CD4-positive, CD25-positive, alpha-beta regulatory T cell (primary cell): Measurements from ENCODE around the gene TBC1D4. TPM values are rescaled to one million over a fixed set of nuclear protein-coding genes. Genes with fewer than 3 reads are reported as not detected.

Source experiments
- ATAC-seq, 2 donors: fragments of 150-1000 bp; cut with Tn5 transposase; one replicate each; pipeline ENCODE4 v1.10.0; 2021; ENCODE audit warnings: low read depth in 2 of 2, moderate number of reproducible peaks in 2 of 2, moderate library complexity in 1 of 2
- DNase-seq, 3 donors: peaks; one replicate each; pipeline versions ENCODE4 v3.0.0 to v3.0.0-alpha.2; 2012 to 2022; ENCODE audit warnings: mixed read lengths in 1 of 3
- H3K27ac ChIP-seq: one replicate; pipeline ENCODE4 v1.7.0; 2013; ENCODE audit warnings: mild to moderate bottlenecking, low read length; ENCODE audit not compliant: insufficient read depth, poor library complexity, severe bottlenecking
- H3K27me3 ChIP-seq: one replicate; pipeline ENCODE4 v1.7.0; 2013; ENCODE audit warnings: low read length; ENCODE audit not compliant: control insufficient read depth, insufficient read depth
- H3K36me3 ChIP-seq: one replicate; pipeline ENCODE4 v1.7.0; 2013; ENCODE audit warnings: mild to moderate bottlenecking, low read length, moderate library complexity; ENCODE audit not compliant: control insufficient read depth, insufficient read depth
- H3K4me1 ChIP-seq: 2 replicates; pipeline ENCODE4 v1.7.0; 2013; ENCODE audit warnings: mild to moderate bottlenecking, low read length; ENCODE audit not compliant: insufficient read depth, control insufficient read depth, poor library complexity, severe bottlenecking
- H3K4me3 ChIP-seq: one replicate; pipeline ENCODE4 v1.7.0; 2013; ENCODE audit warnings: low read depth, mild to moderate bottlenecking, low read length, moderate library complexity
- H3K9me3 ChIP-seq, 2 experiments: 1 replicate in 1 of 2; 2 replicates in 1 of 2; pipeline ENCODE4 v1.7.0; 2013; ENCODE audit warnings: low read length in 2 of 2, mild to moderate bottlenecking in 1 of 2, moderate library complexity in 1 of 2; ENCODE audit not compliant: control insufficient read depth in 2 of 2
- H3K27ac Mint-ChIP-seq, 3 donors: one replicate each; pipeline ENCODE4 v1.8.0; 2020 to 2022; ENCODE audit warnings: mild to moderate bottlenecking in 3 of 3, mixed read lengths in 3 of 3, moderate library complexity in 2 of 3
- H3K27me3 Mint-ChIP-seq: one replicate; pipeline ENCODE4 v1.8.0; 2022; ENCODE audit warnings: mild to moderate bottlenecking, mixed read lengths
- H3K36me3 Mint-ChIP-seq: one replicate; pipeline ENCODE4 v1.8.0; 2020; ENCODE audit warnings: mixed read lengths
- H3K4me1 Mint-ChIP-seq, 4 donors: one replicate each; pipeline ENCODE4 v1.8.0; 2020 to 2022; ENCODE audit warnings: mixed read lengths in 4 of 4, mild to moderate bottlenecking in 1 of 4
- H3K4me3 Mint-ChIP-seq, 4 donors: one replicate each; pipeline ENCODE4 v1.8.0; 2020 to 2022; ENCODE audit warnings: mild to moderate bottlenecking in 4 of 4, mixed read lengths in 4 of 4, moderate library complexity in 3 of 4
- H3K9me3 Mint-ChIP-seq, 7 donors: one replicate each; pipeline ENCODE4 v1.8.0; 2020 to 2022; ENCODE audit warnings: mixed read lengths in 7 of 7, mild to moderate bottlenecking in 3 of 7, moderate library complexity in 2 of 7
- polyA plus RNA-seq, 4 donors: library from polyadenylated mRNA; unstranded; fragments of 300-500 nt; fragmentation: Illumina TruSeq; gene quantifications; one replicate each; pipeline ENCODE4 v1.2.3, GENCODE V29; 2021
- total RNA-seq: library from RNA; stranded (reverse); gene quantifications from one replicate; pipeline ENCODE4 v1.2.3, GENCODE V29; 2022

Gene TBC1D4
- total and polyA plus RNA-seq, 5 donors from 2014 or later = 100 to 145 (median 123) TPM

GRCh38 chr13:75402787-75403186, 79.2 kb downstream of the TBC1D4 start:
- no peak overlapping the region for H3K27ac ChIP-seq
- no peaks in the 10 kb centered on the region for H3K4me1 Mint-ChIP-seq
- no peak overlapping the region for H3K27ac Mint-ChIP-seq
- peaks cover 0 to 3% (median 0%) of the 10 kb centered on the region in 7 donors for H3K9me3 Mint-ChIP-seq
- H3K36me3 Mint-ChIP-seq = no peaks in the 10 kb centered on the region
- peaks cover 7% of the 10 kb centered on the region for H3K27me3 Mint-ChIP-seq
- no peak overlapping the region for H3K4me3 Mint-ChIP-seq
- no peaks in the 10 kb centered on the region for H3K9me3 ChIP-seq
- H3K4me3 ChIP-seq = no peak overlapping the region
- H3K36me3 ChIP-seq = no peaks in the 10 kb centered on the region
- ATAC-seq (no peak), DNase-seq (no peak)
- no peaks in the 10 kb centered on the region for H3K27me3 ChIP-seq
- no peaks in the 10 kb centered on the region for H3K4me1 ChIP-seq

- DNase-seq (no peak), ATAC-seq (no peak)
- Histone ChIP-seq H3K4me1 (no peaks in the 10 kb centered on the region), H3K4me3 (no peak overlapping the region), H3K27me3 (no peaks in the 10 kb centered on the region), H3K36me3 (no peaks in the 10 kb centered on the region), H3K27ac (no peak overlapping the region), H3K9me3 (no peaks in the 10 kb centered on the region)
- Mint-ChIP-seq H3K4me1 (no peaks in the 10 kb centered on the region), H3K27me3 (peaks cover 7% of the 10 kb centered on the region), H3K36me3 (no peaks in the 10 kb centered on the region), H3K4me3 (no peak overlapping the region), H3K9me3 (peaks cover 0 to 8% (median 3%) of the 10 kb centered on the region in 7 donors), H3K27ac (no peak overlapping the region)
These were observed 81.2 kb downstream of the TBC1D4 start for GRCh38 chr13:75400775-75401174.

GRCh38 chr13:75399879-75400217, 82.1 kb downstream of the TBC1D4 start:
- Mint-ChIP-seq H3K4me3 (no peak overlapping the region), H3K4me1 (peaks cover 0 to 6% (median 2%) of the 10 kb centered on the region in 4 donors), H3K27ac (no peak overlapping the region), H3K36me3 (no peaks in the 10 kb centered on the region), H3K27me3 (peaks cover 7% of the 10 kb centered on the region), H3K9me3 (peaks cover 0 to 8% (median 3%) of the 10 kb centered on the region in 7 donors)
- Histone ChIP-seq H3K4me1 (no peaks in the 10 kb centered on the region), H3K27me3 (no peaks in the 10 kb centered on the region), H3K27ac (no peak overlapping the region), H3K36me3 (no peaks in the 10 kb centered on the region), H3K9me3 (no peaks in the 10 kb centered on the region), H3K4me3 (no peak overlapping the region)
- DNase-seq (no peak), ATAC-seq (no peak)

- no peak for DNase-seq
- Mint-ChIP-seq H3K4me1 (peaks cover 0 to 9% (median 2%) of the 10 kb centered on the region in 4 donors), H3K27me3 (peaks cover 7% of the 10 kb centered on the region), H3K4me3 (no peak overlapping the region), H3K36me3 (no peaks in the 10 kb centered on the region), H3K9me3 (peaks cover 0 to 8% (median 3%) of the 10 kb centered on the region in 7 donors), H3K27ac (no peak overlapping the region)
- no peak for ATAC-seq
- Histone ChIP-seq H3K9me3 (no peaks in the 10 kb centered on the region), H3K4me1 (no peaks in the 10 kb centered on the region), H3K27me3 (no peaks in the 10 kb centered on the region), H3K4me3 (no peak overlapping the region), H3K27ac (no peak overlapping the region), H3K36me3 (no peaks in the 10 kb centered on the region)
These were observed 82.6 kb downstream of the TBC1D4 start for GRCh38 chr13:75399168-75399878.

- H3K4me1 Mint-ChIP-seq = peaks cover 0 to 9% (median 2%) of the 10 kb centered on the region in 4 donors
- no peak overlapping the region for H3K4me3 Mint-ChIP-seq
- Histone ChIP-seq H3K4me3 (no peak overlapping the region), H3K27me3 (no peaks in the 10 kb centered on the region), H3K27ac (no peak overlapping the region), H3K36me3 (no peaks in the 10 kb centered on the region), H3K4me1 (no peaks in the 10 kb centered on the region), H3K9me3 (no peaks in the 10 kb centered on the region)
- peaks cover 7% of the 10 kb centered on the region for H3K27me3 Mint-ChIP-seq
- DNase-seq (no peak), ATAC-seq (no peak)
- no peaks in the 10 kb centered on the region for H3K36me3 Mint-ChIP-seq
- peaks cover 0 to 8% (median 3%) of the 10 kb centered on the region in 7 donors for H3K9me3 Mint-ChIP-seq
- H3K27ac Mint-ChIP-seq = no peak overlapping the region
These were observed 83.9 kb downstream of the TBC1D4 start for GRCh38 chr13:75398072-75398471.

- Mint-ChIP-seq H3K4me1 (peaks cover 0 to 9% (median 2%) of the 10 kb centered on the region in 4 donors), H3K27ac (no peak overlapping the region)
These were observed 86.1 kb downstream of the TBC1D4 start for GRCh38 chr13:75395901-75396300.

GRCh38 chr13:75395066-75395465, 86.9 kb downstream of the TBC1D4 start:
- H3K4me3 Mint-ChIP-seq = no peak overlapping the region
- H3K27ac Mint-ChIP-seq = no peak overlapping the region

More at GRCh38 chr13:75395901-75396300, 86.1 kb downstream of the TBC1D4 start:
- H3K27me3 ChIP-seq = no peaks in the 10 kb centered on the region
- Mint-ChIP-seq H3K27me3 (no peaks in the 10 kb centered on the region), H3K4me3 (no peak overlapping the region), H3K36me3 (no peaks in the 10 kb centered on the region), H3K9me3 (peaks cover 0 to 8% (median 3%) of the 10 kb centered on the region in 7 donors)
- H3K36me3 ChIP-seq = no peaks in the 10 kb centered on the region
- H3K9me3 ChIP-seq = no peaks in the 10 kb centered on the region
- DNase-seq = no peak
- no peak overlapping the region for H3K4me3 ChIP-seq
- no peaks in the 10 kb centered on the region for H3K4me1 ChIP-seq
- H3K27ac ChIP-seq = no peak overlapping the region
- ATAC-seq = no peak

More at GRCh38 chr13:75395066-75395465, 86.9 kb downstream of the TBC1D4 start:
- Histone ChIP-seq H3K27me3 (no peaks in the 10 kb centered on the region), H3K27ac (no peak overlapping the region), H3K4me1 (no peaks in the 10 kb centered on the region), H3K36me3 (no peaks in the 10 kb centered on the region), H3K9me3 (no peaks in the 10 kb centered on the region), H3K4me3 (no peak overlapping the region)
- peak in 2 of 3 donors; percentile 18 to 50 for DNase-seq
- H3K36me3 Mint-ChIP-seq = no peaks in the 10 kb centered on the region
- peak; percentile 60 to 67 for ATAC-seq
- no peaks in the 10 kb centered on the region for H3K27me3 Mint-ChIP-seq
- peaks cover 0 to 9% (median 2%) of the 10 kb centered on the region in 4 donors for H3K4me1 Mint-ChIP-seq
- peaks cover 0 to 8% (median 3%) of the 10 kb centered on the region in 7 donors for H3K9me3 Mint-ChIP-seq
